Fibroblast of lung (primary cell): ENCODE results near the gene GBP5.

Source experiments
- EZH2 ChIP-seq: IDR thresholded peaks from 2 replicates; pipeline ENCODE4 v1.5.1; 2012; ENCODE audit warnings: low read length, control low read depth, mild to moderate bottlenecking; ENCODE audit errors: missing control alignments
- TF ChIP-seq, protein P1 (sequence below), 2 donors: IDR thresholded peaks in 1 of 2; conservative IDR thresholded peaks in 1 of 2; 1 replicate in 1 of 2; 2 replicates in 1 of 2; pipeline ENCODE4 v1.5.1; 2011 to 2012; ENCODE audit warnings: low read length in 2 of 2, control low read depth in 1 of 2, inconsistent platforms in 1 of 2, low read depth in 1 of 2, mild to moderate bottlenecking in 1 of 2

DNA sequence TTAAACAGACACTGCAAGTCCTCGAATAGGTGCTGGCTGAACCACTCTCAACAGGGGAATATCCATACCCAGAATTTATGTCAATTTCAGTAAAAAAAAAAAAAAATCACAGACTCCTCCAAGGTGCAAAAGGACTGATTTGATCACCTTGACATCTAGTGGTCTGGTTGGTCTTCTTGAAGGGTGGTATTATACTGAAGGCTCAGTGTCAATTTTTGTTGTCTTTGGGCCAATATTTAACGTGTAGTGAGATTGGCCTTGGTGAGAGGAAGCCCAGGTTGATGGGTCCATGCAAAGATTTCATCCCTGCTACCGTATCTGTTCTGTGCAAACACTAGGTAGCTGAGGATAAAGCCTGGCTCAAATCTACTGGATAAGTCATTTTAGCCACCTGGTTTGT lies 4.0 kb upstream of the GBP5 start:
- no peak for TF ChIP-seq EZH2
- TF ChIP-seq, protein P1, sequence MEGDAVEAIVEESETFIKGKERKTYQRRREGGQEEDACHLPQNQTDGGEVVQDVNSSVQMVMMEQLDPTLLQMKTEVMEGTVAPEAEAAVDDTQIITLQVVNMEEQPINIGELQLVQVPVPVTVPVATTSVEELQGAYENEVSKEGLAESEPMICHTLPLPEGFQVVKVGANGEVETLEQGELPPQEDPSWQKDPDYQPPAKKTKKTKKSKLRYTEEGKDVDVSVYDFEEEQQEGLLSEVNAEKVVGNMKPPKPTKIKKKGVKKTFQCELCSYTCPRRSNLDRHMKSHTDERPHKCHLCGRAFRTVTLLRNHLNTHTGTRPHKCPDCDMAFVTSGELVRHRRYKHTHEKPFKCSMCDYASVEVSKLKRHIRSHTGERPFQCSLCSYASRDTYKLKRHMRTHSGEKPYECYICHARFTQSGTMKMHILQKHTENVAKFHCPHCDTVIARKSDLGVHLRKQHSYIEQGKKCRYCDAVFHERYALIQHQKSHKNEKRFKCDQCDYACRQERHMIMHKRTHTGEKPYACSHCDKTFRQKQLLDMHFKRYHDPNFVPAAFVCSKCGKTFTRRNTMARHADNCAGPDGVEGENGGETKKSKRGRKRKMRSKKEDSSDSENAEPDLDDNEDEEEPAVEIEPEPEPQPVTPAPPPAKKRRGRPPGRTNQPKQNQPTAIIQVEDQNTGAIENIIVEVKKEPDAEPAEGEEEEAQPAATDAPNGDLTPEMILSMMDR (conservative IDR thresholded peaks at IDR 0.05 in 1 of 2, IDR thresholded peaks at IDR 0.05 in 1 of 2; ENCODE audit: low read depth in 1 of 2, low read length in 2 of 2) = no peak
